NB4 (cell line): ENCODE measurements around the gene NMNAT1.

Experiments used
- DNase-seq: peaks from one replicate; pipeline ENCODE4 v3.0.0; 2010; ENCODE audit warnings: low read depth
- H3K4me3 ChIP-seq: one replicate; pipeline ENCODE4 v1.5.1; 2011; ENCODE audit warnings: mild to moderate bottlenecking, low read depth, low read length, moderate library complexity
- CTCF ChIP-seq: IDR thresholded peaks from one replicate; pipeline ENCODE4 v1.5.1; 2012; ENCODE audit warnings: low read depth, low read length
- MAX ChIP-seq: IDR thresholded peaks from 2 replicates; pipeline ENCODE4 v1.6.1; 2011; ENCODE audit warnings: low read depth, low read length
- MYC ChIP-seq: IDR thresholded peaks from 2 replicates; pipeline ENCODE4 v1.6.1; 2011; ENCODE audit warnings: low read depth, low read length
- POLR2A ChIP-seq: IDR thresholded peaks from 2 replicates; pipeline ENCODE4 v1.6.1; 2011; ENCODE audit warnings: mild to moderate bottlenecking; ENCODE audit not compliant: insufficient read length; ENCODE audit errors: extremely low read depth

Gene NMNAT1

DNA sequence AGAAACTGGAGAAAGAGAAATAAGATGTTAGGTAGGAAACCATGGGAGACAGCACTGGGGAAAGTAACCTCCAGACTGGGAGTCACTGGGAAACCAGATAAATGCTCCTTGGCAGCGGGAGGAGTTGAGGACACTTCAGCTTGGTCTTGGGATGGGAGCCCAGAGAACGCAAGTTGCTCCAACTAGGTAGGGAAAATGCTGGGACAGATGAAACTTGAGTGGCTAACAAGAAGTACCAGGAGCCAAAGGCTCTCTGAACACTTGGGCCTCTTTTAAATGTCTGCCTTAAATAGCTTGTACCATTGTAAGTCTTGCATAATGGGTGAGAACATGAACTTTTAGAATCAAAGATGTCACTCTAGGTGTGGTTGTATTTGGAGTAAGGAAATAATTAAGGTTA lies 3.0 kb downstream of the NMNAT1 start:
- TF ChIP-seq MAX (no peak), CTCF (no peak), MYC (no peak), POLR2A (no peak)
- DNase-seq: no peak
- no peak overlapping the region for H3K4me3 ChIP-seq

DNA sequence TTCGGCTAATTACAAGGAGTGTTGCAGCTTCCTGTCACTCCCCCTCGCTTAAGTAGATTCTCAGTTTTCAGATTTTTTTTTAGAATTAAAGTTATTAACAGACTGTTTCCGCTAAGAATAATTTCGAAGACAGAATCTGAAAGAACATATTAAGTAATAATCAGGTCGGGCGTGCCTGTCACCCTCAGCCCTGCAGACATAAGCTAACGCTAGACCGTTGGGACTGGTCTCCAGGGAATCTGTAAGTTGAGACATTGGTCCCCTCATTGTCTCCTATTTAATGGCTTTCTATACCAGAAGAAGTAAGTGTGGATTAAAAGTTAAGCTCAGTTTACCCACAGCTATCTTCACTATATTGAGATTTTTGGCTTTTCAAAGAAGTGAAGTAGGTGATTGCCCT lies 14.5 kb downstream of the NMNAT1 start:
- TF ChIP-seq MYC (no peak), CTCF (no peak), MAX (no peak)
- H3K4me3 ChIP-seq: no peak overlapping the region
- peak; percentile 69 for DNase-seq

DNA sequence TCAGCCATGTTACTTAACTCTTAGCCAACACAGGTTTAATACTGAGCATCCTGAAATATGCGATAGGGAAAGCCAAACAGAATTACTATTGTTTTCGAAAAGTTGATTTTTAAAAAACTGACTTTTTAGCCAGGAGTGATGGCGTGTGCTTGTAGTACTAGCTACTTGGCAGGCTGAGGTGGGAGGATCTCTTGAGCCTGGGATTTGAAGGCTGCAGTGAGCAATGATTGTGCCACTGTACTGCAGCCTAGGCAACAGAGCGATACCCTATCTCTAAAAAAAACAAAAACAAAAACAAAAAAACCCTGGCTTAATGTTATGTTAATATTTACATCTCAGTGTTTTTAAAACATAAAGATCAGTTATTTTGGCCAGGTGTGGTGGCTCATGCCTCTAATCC lies 16.7 kb downstream of the NMNAT1 start:
- DNase-seq: no peak
- TF ChIP-seq MYC: no peak
- H3K4me3 ChIP-seq: no peak overlapping the region

DNA sequence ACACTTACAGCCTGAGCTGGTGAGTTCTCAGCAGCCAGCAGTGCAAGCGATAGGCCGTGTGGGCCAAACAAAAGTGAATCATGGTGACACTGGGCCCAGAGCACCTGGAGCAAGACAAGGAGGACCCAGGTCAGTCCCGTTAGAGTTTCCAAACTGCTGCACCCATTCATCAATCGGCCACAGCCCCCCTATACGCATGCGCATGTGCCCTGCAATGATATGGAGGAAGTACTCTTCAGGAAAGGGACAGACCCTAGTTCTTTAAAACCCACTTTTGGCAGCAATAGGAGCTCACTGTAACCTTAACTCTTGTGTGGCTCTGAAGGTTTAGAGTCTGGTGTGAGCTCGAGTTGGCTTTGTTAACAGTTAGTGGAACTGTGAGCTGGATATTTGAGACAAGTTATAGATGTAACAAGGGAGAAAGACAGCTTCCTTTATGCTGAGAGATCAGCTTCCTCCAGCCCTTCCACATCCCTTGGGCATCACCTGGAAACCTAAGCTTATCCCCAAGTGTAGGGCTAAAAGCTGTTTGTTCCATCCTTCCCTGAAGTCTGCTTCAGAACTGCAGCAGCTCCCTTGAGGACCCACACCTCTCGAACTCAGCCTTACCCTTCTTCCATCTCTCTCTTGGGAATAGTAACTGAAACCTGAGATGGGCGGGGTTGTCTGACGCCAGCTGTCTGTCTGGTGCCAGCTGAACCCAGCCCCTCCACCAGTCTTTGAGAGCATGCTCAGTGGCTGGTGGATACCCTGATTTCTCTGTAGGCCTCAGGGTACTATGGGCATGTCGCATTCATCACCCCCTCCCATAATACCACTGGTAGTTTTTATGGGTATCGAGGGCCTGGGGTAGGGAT lies 17.7 kb downstream of the NMNAT1 start:
- DNase-seq: peak; percentile 26
- TF ChIP-seq MYC: no peak
- TF ChIP-seq MAX: no peak
- no peak for TF ChIP-seq POLR2A
- TF ChIP-seq CTCF: no peak
- H3K4me3 ChIP-seq: no peak overlapping the region

GRCh38 chr1:9984253-9984652 lies 41.0 kb downstream of the NMNAT1 start:
- no peak overlapping the region for H3K4me3 ChIP-seq
- TF ChIP-seq MAX (no peak), MYC (no peak), POLR2A (no peak), CTCF (no peak)
- DNase-seq: no peak

DNA sequence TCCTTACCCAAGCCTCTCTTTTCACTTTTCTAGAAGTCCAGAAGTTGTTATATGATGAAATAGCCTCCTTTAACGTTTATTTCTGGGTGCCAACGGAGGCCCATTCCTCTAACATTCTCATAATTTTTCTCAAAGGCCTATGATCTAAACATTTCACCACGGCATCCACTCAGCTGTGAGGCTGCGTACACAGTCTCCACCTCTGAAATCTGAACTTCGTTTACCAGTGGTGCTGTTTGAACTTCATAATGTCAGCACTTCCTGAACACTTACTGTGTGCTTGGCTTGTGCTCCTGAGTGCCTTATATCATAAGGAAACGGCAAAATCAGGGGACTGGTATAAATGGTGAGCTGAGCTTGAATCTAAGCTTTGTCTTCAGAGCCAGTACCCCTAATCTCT lies 41.7 kb downstream of the NMNAT1 start:
- no peak overlapping the region for H3K4me3 ChIP-seq
- TF ChIP-seq POLR2A: no peak
- TF ChIP-seq MAX: no peak
- TF ChIP-seq MYC: no peak
- no peak for TF ChIP-seq CTCF
- no peak for DNase-seq
